ENCODE measurements around the gene PLSCR1.
"Not testable (repeated sequence)": the region's sequence is repeated elsewhere in the genome, so short reads cannot be mapped to it uniquely, and the experiment has no call there.

PLSCR1 gene

DNA sequence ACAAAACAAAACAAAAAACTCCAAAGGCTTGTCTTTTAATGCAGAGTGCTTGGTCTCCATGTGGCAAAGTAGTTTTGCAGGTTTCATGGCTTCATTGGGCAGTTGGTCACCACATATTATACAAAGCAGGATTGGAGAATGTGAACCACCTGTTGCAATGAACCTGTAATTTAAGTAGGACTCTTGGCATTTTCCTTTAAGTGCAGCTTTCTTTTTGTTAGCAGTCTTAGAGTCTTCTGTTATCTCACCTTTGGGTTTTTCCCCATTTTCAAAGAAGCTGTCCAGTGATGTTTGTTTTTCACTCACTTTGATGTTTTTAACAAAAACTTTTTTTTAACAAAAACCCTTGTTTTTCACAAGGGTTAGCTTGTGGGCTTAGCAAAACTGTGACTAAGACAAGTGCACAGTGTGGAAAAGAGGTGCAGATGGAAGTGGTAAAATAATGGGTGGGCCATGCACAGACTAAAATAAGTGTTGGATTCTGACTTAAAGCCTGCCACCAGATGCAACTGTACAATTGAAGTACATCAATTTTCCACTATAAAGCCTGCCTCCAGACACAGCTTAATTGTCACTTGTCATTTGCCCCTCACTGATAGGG, 2.9 kb upstream of the PLSCR1 start:
- no peak for DNase-seq

DNA sequence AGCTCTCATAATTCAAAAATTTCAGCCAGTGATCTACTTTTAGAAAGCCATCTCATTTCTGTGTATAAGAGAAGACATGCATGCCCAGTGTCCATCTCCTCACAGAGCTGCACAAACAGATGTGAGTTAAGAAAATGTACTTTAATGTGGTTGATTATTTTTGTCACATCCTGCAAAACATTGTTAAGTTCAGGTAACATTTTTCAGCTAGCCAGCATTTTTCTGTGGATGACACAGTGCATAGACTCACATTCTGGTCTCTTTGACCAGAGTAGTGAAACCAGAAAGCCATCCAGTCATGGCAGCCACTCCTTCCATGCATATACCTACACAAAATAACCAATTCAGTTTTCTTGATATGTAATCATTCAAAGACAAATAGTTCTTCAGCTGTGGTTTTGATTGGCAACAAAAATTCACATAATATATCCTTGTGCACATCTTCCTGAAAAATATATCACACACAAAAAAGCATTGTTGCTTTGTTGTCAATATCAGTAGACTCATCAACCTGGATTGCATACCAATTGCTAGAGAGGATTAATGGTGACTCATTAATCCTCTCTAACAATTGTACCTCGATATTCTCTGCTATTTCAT, 2.1 kb upstream of the PLSCR1 start:
- no peak for DNase-seq

DNA sequence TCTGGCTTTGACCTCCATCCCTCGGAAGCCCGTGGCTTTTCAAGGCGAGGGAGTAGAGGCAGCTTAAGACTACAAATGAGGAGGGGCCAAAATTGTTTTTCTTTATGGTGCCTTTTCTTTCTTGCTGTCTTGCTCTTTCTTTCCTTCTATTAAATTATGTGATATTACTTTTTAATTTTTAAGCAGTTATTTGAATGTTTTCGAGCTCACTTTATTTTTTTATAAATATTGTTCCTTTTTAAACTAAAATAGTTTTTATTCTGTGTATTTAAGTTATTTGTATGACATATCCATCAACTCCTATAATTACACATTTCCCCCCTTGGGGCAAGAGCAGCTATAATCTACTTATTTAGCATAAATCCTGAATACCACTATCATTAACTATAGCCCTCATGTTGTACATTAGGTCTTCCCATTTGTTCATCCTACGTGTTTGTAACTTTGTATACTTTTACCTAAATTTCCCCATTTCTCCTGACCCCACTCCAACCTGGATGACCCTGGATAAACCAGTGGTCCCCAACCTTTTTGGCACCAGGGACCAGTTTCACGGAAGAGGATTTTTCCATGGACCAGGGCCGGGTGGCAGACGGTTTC, 622 bp upstream of the PLSCR1 start:
- no peak for DNase-seq

DNA sequence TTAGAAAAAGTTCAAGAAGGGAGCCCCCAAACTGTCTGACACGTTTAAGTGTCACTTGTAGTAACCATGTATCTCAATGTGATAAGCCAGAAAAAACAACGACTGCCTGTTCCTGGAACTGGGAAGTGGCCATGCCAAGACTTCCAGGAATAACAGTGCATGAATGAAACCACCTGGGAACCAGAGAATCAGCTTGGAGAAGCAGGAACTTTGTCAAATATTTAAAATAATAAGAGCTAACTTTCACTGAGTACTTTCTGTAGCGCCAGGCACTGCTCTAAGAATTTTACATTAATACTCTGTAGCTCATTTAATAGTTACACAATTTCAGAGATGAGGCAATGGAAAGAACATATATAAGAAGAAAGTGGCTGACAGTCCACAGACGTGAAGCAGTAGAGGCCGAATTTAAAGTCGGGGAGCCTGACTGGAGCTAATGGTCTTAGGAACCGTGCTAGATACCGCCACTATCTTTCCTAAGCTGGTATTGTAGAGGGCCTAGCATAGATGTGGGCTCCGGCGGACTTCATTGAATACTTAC, 876 bp downstream of the PLSCR1 start:
- DNase-seq, result peak; percentile 16

DNA sequence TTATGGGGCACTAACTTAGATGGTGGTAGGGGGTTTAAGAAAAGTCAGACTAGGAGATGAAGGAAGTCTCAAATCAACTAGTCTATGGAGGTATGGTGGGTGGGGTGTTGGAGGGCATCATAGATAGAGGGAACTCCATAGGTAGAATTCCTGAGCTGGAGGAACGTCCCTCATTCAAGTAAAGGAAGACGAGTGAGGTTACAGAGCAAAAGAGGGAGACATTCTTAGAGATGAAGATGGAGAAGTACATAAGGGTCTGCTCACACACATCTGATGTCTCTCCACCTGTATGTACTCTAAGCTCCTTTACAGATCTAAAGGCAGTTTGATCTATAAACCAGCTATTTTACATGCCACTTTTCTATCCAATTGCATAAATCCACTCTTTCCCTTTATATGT, 1.4 kb downstream of the PLSCR1 start:
- no peak for DNase-seq

DNA sequence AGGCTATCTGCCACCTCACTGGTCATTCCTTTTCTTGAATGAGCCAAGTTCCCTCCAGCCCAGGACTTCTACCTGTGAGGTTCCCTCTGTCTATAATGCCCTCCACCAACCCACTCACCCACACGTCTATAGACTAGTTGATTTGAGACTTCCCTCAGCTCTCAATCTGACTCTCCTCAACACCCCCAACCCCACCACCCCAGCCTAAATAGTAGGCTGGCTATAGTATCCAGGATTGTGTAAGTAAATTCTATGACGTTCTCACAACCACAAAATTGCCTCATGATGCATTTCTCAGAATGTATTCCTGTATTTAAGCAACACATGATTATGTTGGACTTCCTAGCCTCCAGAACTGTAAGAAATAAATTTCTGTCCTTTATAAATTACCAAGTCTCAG, 2.2 kb downstream of the PLSCR1 start:
- no peak for DNase-seq

DNA sequence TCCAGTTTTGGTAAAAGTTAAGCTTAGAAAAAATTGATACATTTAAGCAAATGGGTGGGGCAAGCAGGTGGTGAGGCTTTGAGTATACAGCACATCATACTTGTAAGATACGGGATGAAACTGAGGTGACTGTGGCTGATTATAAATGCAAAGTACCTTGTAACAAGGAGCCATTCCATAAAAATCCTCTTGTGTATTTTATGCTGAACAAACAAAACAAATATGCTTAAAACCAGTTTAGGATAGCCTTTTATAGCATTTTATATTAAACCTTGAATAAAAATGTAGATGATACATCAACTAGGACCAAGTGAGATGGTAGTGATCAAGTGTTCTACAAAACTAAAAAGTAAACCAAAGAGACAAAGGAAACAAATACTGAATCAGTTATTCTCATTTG, 3.4 kb downstream of the PLSCR1 start:
- DNase-seq, result no peak

DNA sequence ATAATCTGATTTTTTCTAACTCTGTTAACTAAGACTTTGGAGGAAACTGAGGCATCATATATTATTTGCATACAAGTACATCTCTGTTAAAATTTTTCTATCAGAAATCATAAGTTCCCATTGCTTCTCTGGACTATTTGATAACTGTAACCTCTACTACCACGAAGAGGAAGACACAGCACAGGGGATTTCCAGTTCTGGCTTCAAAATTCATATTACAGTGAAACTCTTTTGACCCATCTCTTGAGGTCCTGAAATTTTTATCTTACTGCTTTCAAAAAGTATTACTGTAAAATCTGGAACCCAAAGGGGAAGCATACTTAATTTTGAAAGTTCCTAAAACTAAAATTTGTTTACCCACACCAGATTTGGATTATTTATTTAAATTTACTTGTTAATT, 4.2 kb downstream of the PLSCR1 start:
- no peak for DNase-seq

DNA sequence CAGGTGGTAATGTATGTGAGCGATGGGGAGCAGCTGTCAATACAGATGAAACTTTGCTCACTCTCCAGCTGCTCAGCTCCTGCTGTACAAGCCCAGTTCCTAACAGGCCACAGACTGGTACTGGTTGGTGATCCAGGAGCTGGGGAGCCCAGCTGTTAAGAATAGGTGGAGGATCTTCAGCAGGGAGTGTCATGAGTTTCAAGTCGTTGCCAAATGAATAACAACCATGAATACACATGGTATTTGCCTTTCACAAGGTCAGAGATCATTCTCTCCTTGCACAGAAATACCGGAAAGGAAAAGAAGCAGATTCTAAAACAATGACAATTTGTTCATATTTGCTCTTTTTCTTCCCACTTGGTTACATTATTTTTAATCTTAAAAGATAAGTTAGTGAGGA, 5.1 kb downstream of the PLSCR1 start:
- no peak for DNase-seq

DNA sequence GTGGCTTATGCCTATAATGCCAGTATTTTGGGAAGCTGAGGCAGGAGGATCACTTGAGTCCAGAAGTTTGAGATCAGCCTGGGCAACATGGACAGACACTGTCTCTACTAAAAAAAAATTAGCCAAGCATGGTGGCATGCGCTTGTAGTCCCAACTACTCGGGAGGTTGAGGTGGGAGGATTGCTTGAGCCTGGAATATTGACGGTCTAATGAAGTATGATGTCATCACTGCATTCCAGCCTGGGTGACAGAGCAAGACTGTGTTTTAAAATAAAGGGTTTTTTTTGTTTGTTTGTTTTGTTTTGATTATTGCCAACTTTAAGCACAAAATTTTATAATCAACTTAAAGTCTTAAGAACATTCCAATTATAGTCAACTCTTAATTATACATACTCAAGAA, 6.8 kb downstream of the PLSCR1 start:
- no peak for DNase-seq

DNA sequence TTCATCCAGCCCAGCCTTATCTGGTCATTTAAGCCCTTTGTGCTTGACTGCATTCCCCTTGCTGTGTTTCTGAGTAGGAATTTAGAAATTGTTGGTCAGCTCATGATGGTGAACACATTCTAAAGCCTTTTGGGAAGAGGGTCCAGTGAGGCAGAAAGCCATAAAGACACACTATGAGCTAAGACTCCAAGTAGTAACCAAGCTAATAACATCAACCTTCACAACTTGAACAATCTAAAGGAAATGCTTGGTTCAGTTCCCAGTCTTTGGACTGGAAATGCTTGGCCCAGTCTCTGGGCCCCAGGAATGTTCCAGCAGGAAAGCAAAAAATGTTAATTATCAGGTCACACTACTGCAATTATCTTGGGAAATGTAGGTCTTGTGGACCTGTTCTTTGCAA, 7.7 kb downstream of the PLSCR1 start:
- no peak for DNase-seq

DNA sequence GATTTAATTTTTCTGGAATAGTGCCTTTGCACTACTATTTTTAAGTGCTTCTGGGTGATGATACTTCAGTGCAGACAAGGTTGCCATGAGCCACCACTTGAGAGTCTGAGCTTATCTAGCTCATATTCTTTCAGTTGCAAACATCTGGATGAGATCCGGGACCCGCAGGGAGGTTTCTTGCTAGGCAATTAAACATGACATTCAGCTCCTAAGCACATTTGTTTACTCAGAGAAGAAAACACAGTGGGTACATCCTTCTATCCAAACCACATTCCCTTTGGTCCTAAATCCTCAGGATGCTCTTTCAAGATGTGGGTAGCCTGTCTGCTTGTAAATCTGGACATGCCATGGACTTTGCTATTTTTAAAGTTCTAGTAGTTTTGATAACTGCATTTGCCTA, 12.0 kb downstream of the PLSCR1 start:
- DNase-seq, result no peak

DNA sequence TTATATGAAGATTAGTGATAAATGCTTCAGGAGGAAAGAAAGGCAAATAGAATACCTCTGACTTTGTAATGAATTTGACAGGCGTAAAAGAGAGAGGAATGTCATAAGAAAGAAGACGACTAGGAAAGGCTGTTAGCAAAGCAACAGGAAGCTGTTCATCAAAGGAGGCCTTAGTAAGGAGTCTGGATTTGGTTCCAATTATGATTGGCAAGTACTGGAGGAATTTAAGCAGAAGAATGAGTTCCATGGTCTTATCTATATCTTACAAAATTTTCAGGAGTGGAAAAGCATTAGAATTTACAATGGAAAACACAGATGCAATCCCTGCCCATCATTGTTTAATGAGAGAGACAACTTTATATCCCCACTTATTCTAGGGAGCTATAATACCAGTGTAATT, 13.8 kb downstream of the PLSCR1 start:
- no peak for DNase-seq

DNA sequence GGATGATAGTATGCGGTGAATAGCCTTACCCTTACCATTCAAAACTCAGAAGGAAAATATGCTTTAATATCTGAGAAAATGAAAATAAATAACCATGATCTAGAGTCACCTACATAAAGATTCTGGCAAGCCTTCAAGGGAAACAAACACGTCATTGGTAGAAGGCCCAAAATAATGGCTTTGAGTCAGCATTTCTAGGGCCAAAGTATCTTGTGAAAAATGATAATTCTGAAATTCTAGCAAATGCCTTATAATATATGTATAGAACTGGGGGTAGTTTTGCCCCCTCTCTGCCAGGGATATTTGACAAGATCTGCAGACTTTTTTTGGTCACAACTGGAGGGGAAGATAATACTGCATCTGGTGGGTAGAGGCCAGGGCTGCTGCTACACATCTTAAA, 15.4 kb downstream of the PLSCR1 start:
- DNase-seq, result no peak

DNA sequence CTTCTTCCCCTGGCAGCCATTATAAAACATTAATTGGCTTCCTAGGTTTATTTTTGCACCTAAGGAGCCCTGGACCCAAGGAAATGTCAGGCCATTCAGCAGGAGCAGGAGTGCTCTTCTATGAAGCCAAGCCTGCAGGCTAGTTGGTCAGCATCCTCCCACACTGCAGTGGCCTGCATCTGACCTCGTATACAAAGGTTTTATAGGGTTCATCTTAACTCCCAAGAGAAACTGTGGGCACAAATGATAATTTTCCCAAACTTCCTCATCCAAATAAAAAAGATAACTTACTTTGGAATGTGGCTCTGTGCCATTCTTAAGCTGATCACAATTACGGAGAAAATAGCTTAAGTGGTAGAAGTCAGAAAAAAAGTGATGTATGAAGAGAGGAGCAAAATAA, 19.4 kb downstream of the PLSCR1 start:
- no peak for DNase-seq

DNA sequence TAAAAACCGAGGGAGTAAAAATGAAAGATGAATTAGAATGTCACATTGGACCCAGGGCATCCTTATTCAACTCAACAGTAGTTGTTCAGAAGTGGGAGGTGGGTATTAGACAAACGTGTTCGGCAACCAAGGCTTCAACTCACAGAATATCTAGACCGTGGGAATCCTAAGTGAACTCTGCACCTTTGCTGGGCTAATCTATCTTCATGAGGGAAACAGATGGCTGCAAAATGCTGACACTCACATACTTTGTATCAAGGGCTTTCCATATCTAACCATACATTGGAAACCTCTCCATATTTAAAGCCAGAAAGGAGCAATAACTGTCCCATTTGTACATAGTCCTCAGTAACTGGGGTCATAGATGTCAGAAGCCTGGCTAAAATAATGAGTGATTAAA, 20.9 kb downstream of the PLSCR1 start:
- peak; percentile 11 for DNase-seq

DNA sequence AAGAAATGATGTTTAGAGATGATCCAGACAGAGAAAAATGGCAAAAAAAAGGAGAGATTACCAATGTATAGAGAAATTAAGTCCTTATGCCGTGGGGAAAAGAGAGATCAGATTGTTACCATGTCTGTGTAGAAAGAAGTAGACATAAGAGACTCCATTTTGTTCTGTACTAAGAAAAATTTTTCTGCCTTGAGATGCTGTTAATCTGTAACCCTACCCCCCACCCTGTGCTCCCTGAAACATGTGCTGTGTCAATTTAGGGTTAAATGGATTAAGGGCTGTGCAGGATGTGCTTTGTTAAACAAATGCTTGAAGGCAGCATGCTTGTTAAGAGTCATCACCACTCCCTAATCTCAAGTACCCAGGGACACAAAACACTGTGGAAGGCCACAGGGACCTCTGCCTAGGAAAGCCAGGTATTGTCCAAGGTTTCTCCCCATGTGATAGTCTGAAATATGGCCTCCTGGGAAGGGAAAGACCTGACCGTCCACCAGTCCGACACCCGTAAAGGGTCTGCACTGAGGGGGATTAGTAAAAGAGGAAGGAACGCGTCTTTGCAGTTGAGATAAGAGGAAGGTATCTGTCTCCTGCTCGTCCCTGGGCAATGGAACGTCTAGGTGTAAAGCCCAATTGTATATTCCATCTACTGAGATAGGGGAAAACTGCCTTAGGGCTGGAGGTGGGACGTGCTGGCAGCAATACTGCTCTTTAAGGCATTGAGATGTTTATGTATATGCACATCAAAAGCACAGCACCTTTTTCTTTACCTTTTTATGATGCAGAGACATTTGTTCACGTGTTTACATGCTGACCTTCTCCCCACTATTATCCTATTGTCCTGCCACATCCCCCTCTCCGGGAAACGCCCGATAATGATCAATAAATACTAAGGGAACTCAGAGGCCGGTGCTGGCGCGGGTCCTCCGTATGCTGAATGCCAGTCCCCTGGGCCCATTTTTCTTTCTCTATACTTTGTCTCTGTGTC, 21.9 kb downstream of the PLSCR1 start:
- DNase-seq, result not testable (repeated sequence)

DNA sequence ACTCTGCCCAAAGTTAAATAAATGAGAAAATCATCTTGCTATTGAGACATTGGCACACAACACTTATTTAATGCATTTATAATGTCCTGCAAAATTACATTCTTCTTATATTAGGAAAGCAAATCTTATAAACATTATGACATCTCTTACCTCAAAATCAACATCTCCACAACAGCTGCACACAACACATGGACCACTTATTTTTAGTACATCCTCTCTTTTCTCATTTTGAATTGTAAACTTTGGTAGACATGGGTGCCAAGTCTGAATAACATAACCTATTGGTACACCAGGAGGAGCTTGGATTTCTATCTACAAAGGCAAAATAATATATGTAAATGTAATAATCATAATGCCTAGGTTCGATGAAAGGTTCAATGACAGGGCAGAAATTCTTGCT, 23.0 kb downstream of the PLSCR1 start:
- DNase-seq, result no peak

DNA sequence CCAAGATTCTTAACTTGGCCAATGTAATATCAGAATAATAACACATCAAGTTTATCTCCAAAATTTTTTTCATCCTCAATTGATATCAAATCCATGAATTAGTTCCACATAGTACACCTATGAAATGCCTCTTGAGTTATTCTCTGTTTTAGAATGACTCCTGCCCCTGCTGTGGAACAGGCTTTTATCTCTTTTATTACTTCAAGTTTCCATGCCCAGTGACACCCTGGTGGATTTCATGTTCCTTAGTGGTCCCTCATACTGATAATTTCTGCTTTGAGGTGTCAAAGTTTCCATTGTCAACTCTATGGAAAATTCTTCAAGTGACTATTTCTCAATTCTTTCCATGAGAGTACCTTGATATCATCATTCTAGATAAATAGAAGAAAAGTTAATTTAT, 24.6 kb downstream of the PLSCR1 start:
- no peak for DNase-seq

DNA sequence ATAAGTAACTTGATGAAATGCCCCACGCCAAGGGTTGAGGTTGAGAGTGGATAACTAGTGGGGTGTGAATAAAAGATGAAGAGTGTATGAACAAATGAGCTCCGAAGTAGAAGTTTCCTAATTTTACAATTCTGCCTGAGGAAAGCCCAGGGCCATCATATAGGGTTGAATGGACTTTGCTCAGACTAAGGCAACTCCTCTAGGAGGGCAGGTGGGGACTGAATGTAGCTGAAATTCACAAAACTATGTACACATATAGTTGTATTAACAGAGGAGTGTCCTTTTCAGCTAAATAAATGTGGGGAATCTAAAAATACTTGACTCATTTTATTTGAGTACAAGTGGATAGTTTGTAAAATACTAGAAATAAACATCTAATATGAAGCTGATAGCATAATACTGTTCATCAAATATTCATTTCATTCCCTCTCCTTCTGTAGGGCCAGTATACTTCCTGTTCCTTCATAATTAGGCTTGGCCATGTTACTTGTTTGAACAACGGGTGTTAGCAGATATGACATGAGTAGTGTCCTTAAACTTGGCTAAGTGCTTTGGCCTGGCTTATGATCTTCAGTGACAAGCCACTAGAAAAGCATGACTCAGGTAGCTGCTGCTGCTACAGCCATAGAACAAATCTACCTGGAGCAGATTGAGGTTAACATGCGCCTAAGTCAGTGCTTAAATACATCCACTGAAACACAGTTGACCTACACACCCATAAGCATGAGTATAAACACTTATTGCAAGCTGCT, 26.5 kb downstream of the PLSCR1 start:
- peak; percentile 93 for DNase-seq

DNA sequence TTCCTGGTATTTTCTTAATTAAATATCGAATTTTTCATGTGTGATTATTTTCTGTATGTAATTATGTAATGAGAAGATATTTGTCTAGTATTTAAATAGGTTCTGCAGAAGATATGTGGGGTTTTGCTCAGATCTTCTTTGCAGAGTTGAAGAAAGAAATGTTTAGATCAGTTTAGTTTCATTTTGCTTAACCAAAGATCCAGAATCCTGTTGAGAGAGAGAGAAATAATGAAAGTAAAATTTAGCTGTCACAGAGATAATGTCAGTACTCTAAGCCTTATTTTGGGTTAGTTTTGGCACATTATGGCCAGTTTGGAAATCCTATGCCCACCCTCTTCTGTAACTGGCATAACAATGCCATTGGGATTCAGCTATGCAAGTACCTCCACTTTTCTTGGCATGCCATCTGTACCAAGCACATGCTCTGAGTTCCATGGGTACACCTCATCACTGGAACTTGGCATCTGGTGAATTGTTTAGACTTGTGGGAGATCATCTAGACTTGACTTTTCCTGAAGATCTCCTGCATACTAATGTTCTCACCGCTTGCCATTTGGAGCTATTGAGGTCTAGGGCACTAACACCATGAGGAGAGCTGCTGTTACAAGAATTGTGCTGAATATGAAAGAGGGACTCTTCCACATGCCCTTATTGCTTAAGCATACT, 30.9 kb downstream of the PLSCR1 start:
- DNase-seq, result no peak

Data from NCI-H510A treated with DMSO at 0.1 percent for 48 hours (cell line).